Neural crest cell (in vitro differentiated cells): Measurements from ENCODE around the gene ACSBG1. TPM values are rescaled to one million over a fixed set of nuclear protein-coding genes. Genes with fewer than 3 reads are reported as not detected.

ENCODE experiments used
- DNase-seq: peaks from one replicate; pipeline ENCODE4 v3.0.0; 2021; ENCODE audit warnings: low read depth, mixed read lengths, low spot score
- H3K27ac Mint-ChIP-seq: one replicate; pipeline ENCODE4 v1.8.0; 2021; ENCODE audit warnings: mild to moderate bottlenecking, mixed read lengths; ENCODE audit not compliant: unreplicated experiment
- H3K27me3 Mint-ChIP-seq: 2 replicates; pipeline ENCODE4 v1.8.0; 2021; ENCODE audit warnings: low read depth, mild to moderate bottlenecking, mixed read lengths
- H3K36me3 Mint-ChIP-seq: 2 replicates; pipeline ENCODE4 v1.8.0; 2021; ENCODE audit warnings: low read depth, mild to moderate bottlenecking, mixed read lengths
- H3K4me1 Mint-ChIP-seq: 2 replicates; pipeline ENCODE4 v1.8.0; 2021; ENCODE audit warnings: mixed read lengths
- H3K4me3 Mint-ChIP-seq: one replicate; pipeline ENCODE4 v1.8.0; 2021; ENCODE audit warnings: mild to moderate bottlenecking, mixed read lengths
- H3K9me3 Mint-ChIP-seq: 2 replicates; pipeline ENCODE4 v1.8.0; 2021; ENCODE audit warnings: mixed read lengths
- CTCF ChIP-seq: fragments of 200-600 bp; sonication (generic); conservative IDR thresholded peaks from 2 replicates; pipeline ENCODE4 v1.5.0; 2021; ENCODE audit warnings: antibody characterized with exemption, mild to moderate bottlenecking
- total RNA-seq: library from RNA; stranded (reverse); gene quantifications from 2 replicates; pipeline ENCODE4 v1.2.1, GENCODE V29; 2021

ACSBG1 gene
- total RNA-seq, 1 donor from 2014 or later, result 4.9 TPM

GRCh38 chr15:78197632-78198031, 36.7 kb downstream of the ACSBG1 start:
- H3K4me1 Mint-ChIP-seq, result peaks cover 16% of the 10 kb centered on the region
- no peaks in the 10 kb centered on the region for H3K9me3 Mint-ChIP-seq
- no peak for TF ChIP-seq CTCF
- no peak for DNase-seq
- no peak overlapping the region for H3K27ac Mint-ChIP-seq
- H3K36me3 Mint-ChIP-seq, result no peaks in the 10 kb centered on the region
- H3K27me3 Mint-ChIP-seq, result no peaks in the 10 kb centered on the region
- no peak overlapping the region for H3K4me3 Mint-ChIP-seq

GRCh38 chr15:78195735-78196201, 38.6 kb downstream of the ACSBG1 start:
- TF ChIP-seq CTCF, result peak; percentile 73
- DNase-seq, result no peak
- peaks cover 4% of the 10 kb centered on the region for H3K9me3 Mint-ChIP-seq
- no peaks in the 10 kb centered on the region for H3K36me3 Mint-ChIP-seq
- no peaks in the 10 kb centered on the region for H3K27me3 Mint-ChIP-seq
- peaks cover 5% of the 10 kb centered on the region for H3K4me1 Mint-ChIP-seq
- H3K4me3 Mint-ChIP-seq, result no peak overlapping the region
- H3K27ac Mint-ChIP-seq, result no peak overlapping the region

GRCh38 chr15:78194568-78194925, 39.8 kb downstream of the ACSBG1 start:
- no peak overlapping the region for H3K27ac Mint-ChIP-seq
- DNase-seq, result no peak
- H3K4me1 Mint-ChIP-seq, result no peaks in the 10 kb centered on the region
- no peak overlapping the region for H3K4me3 Mint-ChIP-seq
- no peaks in the 10 kb centered on the region for H3K36me3 Mint-ChIP-seq
- no peak for TF ChIP-seq CTCF
- H3K9me3 Mint-ChIP-seq, result peaks cover 4% of the 10 kb centered on the region
- H3K27me3 Mint-ChIP-seq, result no peaks in the 10 kb centered on the region

- Mint-ChIP-seq H3K9me3 (peaks cover 4% of the 10 kb centered on the region), H3K4me1 (no peaks in the 10 kb centered on the region), H3K27ac (no peak overlapping the region), H3K36me3 (no peaks in the 10 kb centered on the region), H3K27me3 (no peaks in the 10 kb centered on the region), H3K4me3 (no peak overlapping the region)
- DNase-seq, result no peak
- no peak for TF ChIP-seq CTCF
Observed at GRCh38 chr15:78193731-78194567, 40.4 kb downstream of the ACSBG1 start.

GRCh38 chr15:78192826-78193594, 41.4 kb downstream of the ACSBG1 start:
- no peaks in the 10 kb centered on the region for H3K4me1 Mint-ChIP-seq
- peaks cover 4% of the 10 kb centered on the region for H3K9me3 Mint-ChIP-seq
- no peak for DNase-seq
- no peak overlapping the region for H3K4me3 Mint-ChIP-seq
- no peaks in the 10 kb centered on the region for H3K36me3 Mint-ChIP-seq
- no peak overlapping the region for H3K27ac Mint-ChIP-seq
- no peak for TF ChIP-seq CTCF
- no peaks in the 10 kb centered on the region for H3K27me3 Mint-ChIP-seq
